Measurements from ENCODE around the gene CDKN2C.

Gene CDKN2C

GRCh38 chr1:50974618-50974935, 4.5 kb downstream of the CDKN2C start:
- peaks cover 99% of the 10 kb centered on the region for H3K27me3 ChIP-seq (ENCODE audit: control insufficient read depth, insufficient read depth, low read length)
- no peak overlapping the region for H3K9ac ChIP-seq (ENCODE audit: low read length)
- no peaks in the 10 kb centered on the region for H3K9me3 ChIP-seq (ENCODE audit: control insufficient read depth, insufficient read depth, low read depth, low read length)
- H3K27ac ChIP-seq (ENCODE audit: low read depth, low read length): no peak overlapping the region
- no peaks in the 10 kb centered on the region for H3K36me3 ChIP-seq (ENCODE audit: control insufficient read depth, insufficient read depth, low read length)
- H3K4me3 ChIP-seq (ENCODE audit: low read depth, low read length): no peak overlapping the region
- peaks cover 27% of the 10 kb centered on the region for H3K4me1 ChIP-seq (ENCODE audit: control insufficient read depth, insufficient read depth, low read length)

GRCh38 chr1:50975436-50975835, 5.4 kb downstream of the CDKN2C start:
- Histone ChIP-seq H3K4me3 (ENCODE audit: low read depth, low read length) (no peak overlapping the region), H3K9me3 (ENCODE audit: control insufficient read depth, insufficient read depth, low read depth, low read length) (no peaks in the 10 kb centered on the region), H3K9ac (ENCODE audit: low read length) (no peak overlapping the region), H3K27ac (ENCODE audit: low read depth, low read length) (no peak overlapping the region), H3K36me3 (ENCODE audit: control insufficient read depth, insufficient read depth, low read length) (no peaks in the 10 kb centered on the region), H3K4me1 (ENCODE audit: control insufficient read depth, insufficient read depth, low read length) (peaks cover 24% of the 10 kb centered on the region), H3K27me3 (ENCODE audit: control insufficient read depth, insufficient read depth, low read length) (peaks cover 99% of the 10 kb centered on the region)

- Histone ChIP-seq H3K4me3 (ENCODE audit: low read depth, low read length) (peak overlapping the region; percentile 90), H3K4me1 (ENCODE audit: control insufficient read depth, insufficient read depth, low read length) (peaks cover 22% of the 10 kb centered on the region), H3K27ac (ENCODE audit: low read depth, low read length) (no peak overlapping the region), H3K9ac (ENCODE audit: low read length) (no peak overlapping the region), H3K9me3 (ENCODE audit: control insufficient read depth, insufficient read depth, low read depth, low read length) (no peaks in the 10 kb centered on the region), H3K36me3 (ENCODE audit: control insufficient read depth, insufficient read depth, low read length) (no peaks in the 10 kb centered on the region), H3K27me3 (ENCODE audit: control insufficient read depth, insufficient read depth, low read length) (peaks cover 99% of the 10 kb centered on the region)
Measured at GRCh38 chr1:50976111-50976889, 6.3 kb downstream of the CDKN2C start.

GRCh38 chr1:50976890-50977574, 7.0 kb downstream of the CDKN2C start:
- H3K36me3 ChIP-seq (ENCODE audit: control insufficient read depth, insufficient read depth, low read length): no peaks in the 10 kb centered on the region
- no peaks in the 10 kb centered on the region for H3K9me3 ChIP-seq (ENCODE audit: control insufficient read depth, insufficient read depth, low read depth, low read length)
- H3K9ac ChIP-seq (ENCODE audit: low read length): no peak overlapping the region
- peaks cover 99% of the 10 kb centered on the region for H3K27me3 ChIP-seq (ENCODE audit: control insufficient read depth, insufficient read depth, low read length)
- H3K4me1 ChIP-seq (ENCODE audit: control insufficient read depth, insufficient read depth, low read length): peaks cover 22% of the 10 kb centered on the region
- H3K4me3 ChIP-seq (ENCODE audit: low read depth, low read length): peak overlapping the region; percentile 90
- no peak overlapping the region for H3K27ac ChIP-seq (ENCODE audit: low read depth, low read length)

GRCh38 chr1:50977575-50978143, 7.6 kb downstream of the CDKN2C start:
- H3K9ac ChIP-seq (ENCODE audit: low read length): peak overlapping the region; percentile 62
- peaks cover 99% of the 10 kb centered on the region for H3K27me3 ChIP-seq (ENCODE audit: control insufficient read depth, insufficient read depth, low read length)
- H3K4me3 ChIP-seq (ENCODE audit: low read depth, low read length): peak overlapping the region; percentile 90
- no peak overlapping the region for H3K27ac ChIP-seq (ENCODE audit: low read depth, low read length)
- H3K9me3 ChIP-seq (ENCODE audit: control insufficient read depth, insufficient read depth, low read depth, low read length): no peaks in the 10 kb centered on the region
- no peaks in the 10 kb centered on the region for H3K36me3 ChIP-seq (ENCODE audit: control insufficient read depth, insufficient read depth, low read length)
- peaks cover 22% of the 10 kb centered on the region for H3K4me1 ChIP-seq (ENCODE audit: control insufficient read depth, insufficient read depth, low read length)

GRCh38 chr1:50978144-50978851, 8.3 kb downstream of the CDKN2C start:
- Histone ChIP-seq H3K4me3 (ENCODE audit: low read depth, low read length) (peak overlapping the region; percentile 90), H3K9me3 (ENCODE audit: control insufficient read depth, insufficient read depth, low read depth, low read length) (no peaks in the 10 kb centered on the region), H3K9ac (ENCODE audit: low read length) (peak overlapping the region; percentile 62), H3K4me1 (ENCODE audit: control insufficient read depth, insufficient read depth, low read length) (peaks cover 22% of the 10 kb centered on the region), H3K36me3 (ENCODE audit: control insufficient read depth, insufficient read depth, low read length) (no peaks in the 10 kb centered on the region), H3K27me3 (ENCODE audit: control insufficient read depth, insufficient read depth, low read length) (peaks cover 99% of the 10 kb centered on the region), H3K27ac (ENCODE audit: low read depth, low read length) (no peak overlapping the region)

- H3K9me3 ChIP-seq (ENCODE audit: control insufficient read depth, insufficient read depth, low read depth, low read length): no peaks in the 10 kb centered on the region
- peaks cover 98% of the 10 kb centered on the region for H3K27me3 ChIP-seq (ENCODE audit: control insufficient read depth, insufficient read depth, low read length)
- H3K36me3 ChIP-seq (ENCODE audit: control insufficient read depth, insufficient read depth, low read length): no peaks in the 10 kb centered on the region
- H3K9ac ChIP-seq (ENCODE audit: low read length): no peak overlapping the region
- H3K27ac ChIP-seq (ENCODE audit: low read depth, low read length): no peak overlapping the region
- H3K4me3 ChIP-seq (ENCODE audit: low read depth, low read length): peak overlapping the region; percentile 90
- H3K4me1 ChIP-seq (ENCODE audit: control insufficient read depth, insufficient read depth, low read length): peaks cover 18% of the 10 kb centered on the region
Measured at GRCh38 chr1:50978852-50979781, 9.1 kb downstream of the CDKN2C start.

- peaks cover 18% of the 10 kb centered on the region for H3K4me1 ChIP-seq (ENCODE audit: control insufficient read depth, insufficient read depth, low read length)
- H3K9ac ChIP-seq (ENCODE audit: low read length): no peak overlapping the region
- H3K27ac ChIP-seq (ENCODE audit: low read depth, low read length): no peak overlapping the region
- H3K36me3 ChIP-seq (ENCODE audit: control insufficient read depth, insufficient read depth, low read length): no peaks in the 10 kb centered on the region
- H3K27me3 ChIP-seq (ENCODE audit: control insufficient read depth, insufficient read depth, low read length): peaks cover 90% of the 10 kb centered on the region
- H3K9me3 ChIP-seq (ENCODE audit: control insufficient read depth, insufficient read depth, low read depth, low read length): no peaks in the 10 kb centered on the region
- no peak overlapping the region for H3K4me3 ChIP-seq (ENCODE audit: low read depth, low read length)
Measured at GRCh38 chr1:50979937-50980336, 9.9 kb downstream of the CDKN2C start.

- H3K36me3 ChIP-seq (ENCODE audit: control insufficient read depth, insufficient read depth, low read length): no peaks in the 10 kb centered on the region
- peaks cover 18% of the 10 kb centered on the region for H3K4me1 ChIP-seq (ENCODE audit: control insufficient read depth, insufficient read depth, low read length)
- no peaks in the 10 kb centered on the region for H3K9me3 ChIP-seq (ENCODE audit: control insufficient read depth, insufficient read depth, low read depth, low read length)
- no peak overlapping the region for H3K27ac ChIP-seq (ENCODE audit: low read depth, low read length)
- peaks cover 90% of the 10 kb centered on the region for H3K27me3 ChIP-seq (ENCODE audit: control insufficient read depth, insufficient read depth, low read length)
- no peak overlapping the region for H3K9ac ChIP-seq (ENCODE audit: low read length)
- H3K4me3 ChIP-seq (ENCODE audit: low read depth, low read length): no peak overlapping the region
Measured at GRCh38 chr1:50980505-50980904, 10.5 kb downstream of the CDKN2C start.

- no peaks in the 10 kb centered on the region for H3K36me3 ChIP-seq (ENCODE audit: control insufficient read depth, insufficient read depth, low read length)
- H3K27me3 ChIP-seq (ENCODE audit: control insufficient read depth, insufficient read depth, low read length): peaks cover 78% of the 10 kb centered on the region
- peaks cover 10% of the 10 kb centered on the region for H3K4me1 ChIP-seq (ENCODE audit: control insufficient read depth, insufficient read depth, low read length)
- H3K9me3 ChIP-seq (ENCODE audit: control insufficient read depth, insufficient read depth, low read depth, low read length): no peaks in the 10 kb centered on the region
- no peak overlapping the region for H3K27ac ChIP-seq (ENCODE audit: low read depth, low read length)
- H3K9ac ChIP-seq (ENCODE audit: low read length): no peak overlapping the region
- no peak overlapping the region for H3K4me3 ChIP-seq (ENCODE audit: low read depth, low read length)
Measured at GRCh38 chr1:50981741-50982140, 11.7 kb downstream of the CDKN2C start.
